H1 (cell line): ENCODE results near the gene NDUFA3. TPM values are rescaled to one million over a fixed set of nuclear protein-coding genes. Genes with fewer than 3 reads are reported as not detected.

Experiments
- CTCF ChIA-PET: fragments of 300-600 bp; sonication (Branson Sonifier 250); formaldehyde crosslinking; loops from one replicate; lab custom pipeline; 2021; ENCODE audit not compliant: partially characterized antibody; lab: Charles Lee
- POLR2A ChIA-PET: fragments of 300-600 bp; sonication (Branson Sonifier 250); formaldehyde crosslinking; loops from one replicate; lab custom pipeline; 2021; ENCODE audit warnings: inconsistent platforms; ENCODE audit not compliant: partially characterized antibody; lab: Charles Lee
- DNase-seq, 2 experiments: peaks; one replicate each; pipeline versions ENCODE4 v3.0.0 to v3.0.0-alpha.2; 2010 to 2022; ENCODE audit warnings: low spot score in 2 of 2, low read depth in 1 of 2, mixed read lengths in 1 of 2
- FAIRE-seq: peaks from 2 replicates; lab custom pipeline; 2011; peaks lifted over from hg19 to GRCh38; lab: Jason Lieb, UNC
- H2AFZ ChIP-seq: 2 replicates; pipeline ENCODE4 v1.8.1; 2012; ENCODE audit warnings: low read length, inconsistent platforms
- H2AK5ac ChIP-seq: 2 replicates; pipeline ENCODE4 v1.6.1; 2013; ENCODE audit warnings: low read depth, low read length
- H2BK120ac ChIP-seq: replicated peaks from 2 replicates; pipeline ENCODE3; 2013; ENCODE audit warnings: low read depth, low read length, inconsistent platforms
- H2BK12ac ChIP-seq: 2 replicates; pipeline ENCODE4 v1.6.1; 2013; ENCODE audit warnings: low read depth, low read length
- H2BK15ac ChIP-seq: 2 replicates; pipeline ENCODE4 v1.6.1; 2013; ENCODE audit warnings: low read length
- H2BK20ac ChIP-seq: 2 replicates; pipeline ENCODE4 v1.6.1; 2013; ENCODE audit warnings: low read length
- H2BK5ac ChIP-seq: 2 replicates; pipeline ENCODE4 v1.6.1; 2013; ENCODE audit warnings: low read depth, low read length
- H3K14ac ChIP-seq: 2 replicates; pipeline ENCODE4 v1.6.1; 2013; ENCODE audit warnings: inconsistent platforms; ENCODE audit not compliant: insufficient read length
- H3K18ac ChIP-seq: 2 replicates; pipeline ENCODE4 v1.6.1; 2013; ENCODE audit warnings: low read length; ENCODE audit errors: extremely low read depth
- H3K23ac ChIP-seq: 2 replicates; pipeline ENCODE4 v1.6.1; 2013; ENCODE audit warnings: inconsistent platforms; ENCODE audit not compliant: insufficient read length
- H3K23me2 ChIP-seq: 2 replicates; pipeline ENCODE4 v1.6.1; 2013; ENCODE audit warnings: low read depth, low read length
- H3K27ac ChIP-seq: 2 replicates; pipeline ENCODE4 v1.6.1; 2011; ENCODE audit warnings: low read depth, low read length, inconsistent platforms
- H3K27me3 ChIP-seq, 4 experiments: replicated peaks in 1 of 4; 1 replicate in 1 of 4; 2 replicates in 3 of 4; pipeline versions ENCODE4 v1.6.1 to v1.8.1; 2011 to 2013; ENCODE audit warnings: low read length in 3 of 4, mild to moderate bottlenecking in 3 of 4, inconsistent platforms in 2 of 4, mixed read lengths in 2 of 4, moderate library complexity in 1 of 4; ENCODE audit not compliant: control insufficient read depth in 3 of 4, insufficient read depth in 3 of 4; ENCODE audit errors: extremely low read depth in 1 of 4
- H3K36me3 ChIP-seq, 4 experiments: 2 replicates each; pipeline versions ENCODE4 v1.6.1 to v1.8.1; 2011 to 2013; ENCODE audit warnings: mild to moderate bottlenecking in 4 of 4, low read length in 3 of 4, moderate library complexity in 2 of 4, control low read depth in 1 of 4, inconsistent platforms in 1 of 4; ENCODE audit not compliant: insufficient read depth in 4 of 4, control insufficient read depth in 2 of 4
- H3K4ac ChIP-seq: replicated peaks from 2 replicates; pipeline ENCODE3; 2013; ENCODE audit warnings: low read length, low read depth, mixed read lengths, inconsistent platforms; ENCODE audit not compliant: insufficient read length
- H3K4me1 ChIP-seq, 4 experiments: replicated peaks in 1 of 4; 1 replicate in 1 of 4; 2 replicates in 3 of 4; pipeline versions ENCODE4 v1.6.1 to v1.8.1; 2011 to 2013; ENCODE audit warnings: low read length in 3 of 4, inconsistent platforms in 2 of 4, mixed read lengths in 1 of 4; ENCODE audit not compliant: insufficient read depth in 4 of 4, control insufficient read depth in 3 of 4
- H3K4me2 ChIP-seq, 2 experiments: 2 replicates each; pipeline versions ENCODE4 v1.6.1 to v1.8.1; 2011 to 2013; ENCODE audit warnings: low read depth in 2 of 2, low read length in 2 of 2, control low read depth in 1 of 2, inconsistent platforms in 1 of 2, mild to moderate bottlenecking in 1 of 2; ENCODE audit not compliant: insufficient read depth in 1 of 2
- H3K4me3 ChIP-seq, 4 experiments: fragments of 200-600, 300-600 bp in 1 of 4; sonication (generic), shearing (Covaris generic), sonication (Bioruptor Twin) in 1 of 4; 2 replicates each; pipeline versions ENCODE4 v1.5.1 to v1.8.1; 2011 to 2016; ENCODE audit warnings: low read length in 4 of 4, low read depth in 3 of 4, control low read depth in 2 of 4, inconsistent platforms in 2 of 4, mild to moderate bottlenecking in 2 of 4, mixed read lengths in 1 of 4, moderate library complexity in 1 of 4; ENCODE audit not compliant: insufficient read depth in 2 of 4; ENCODE audit errors: extremely low read depth in 1 of 4
- H3K56ac ChIP-seq: replicated peaks from 2 replicates; pipeline ENCODE3; 2013; ENCODE audit warnings: low read depth, mild to moderate bottlenecking, mixed read lengths, low read length, inconsistent platforms; ENCODE audit not compliant: insufficient read length
- H3K79me1 ChIP-seq: 2 replicates; pipeline ENCODE4 v1.6.1; 2013; ENCODE audit warnings: low read depth, low read length, control low read depth
- H3K79me2 ChIP-seq, 2 experiments: 2 replicates each; pipeline versions ENCODE4 v1.6.1 to v1.8.1; 2012 to 2013; ENCODE audit warnings: low read length in 2 of 2, mild to moderate bottlenecking in 2 of 2, inconsistent platforms in 1 of 2; ENCODE audit not compliant: insufficient read depth in 2 of 2, control insufficient read depth in 1 of 2
- H3K9ac ChIP-seq, 4 experiments: replicated peaks in 1 of 4; 1 replicate in 1 of 4; 2 replicates in 3 of 4; pipeline versions ENCODE4 v1.6.1 to v1.8.1; 2011 to 2013; ENCODE audit warnings: low read depth in 3 of 4, low read length in 3 of 4, control low read depth in 2 of 4, mild to moderate bottlenecking in 2 of 4, moderate library complexity in 2 of 4, inconsistent platforms in 1 of 4; ENCODE audit errors: extremely low read depth in 1 of 4
- H3K9me3 ChIP-seq, 2 experiments: 2 replicates each; pipeline versions ENCODE4 v1.6.1 to v1.8.1; 2012 to 2013; ENCODE audit warnings: mild to moderate bottlenecking in 2 of 2, moderate library complexity in 2 of 2, control low read depth in 1 of 2, inconsistent platforms in 1 of 2, low read depth in 1 of 2, low read length in 1 of 2, mixed read lengths in 1 of 2; ENCODE audit not compliant: insufficient read depth in 2 of 2
- H4K20me1 ChIP-seq, 2 experiments: replicated peaks in 1 of 2; 2 replicates each; pipeline versions ENCODE3 to v1.8.1; 2011 to 2013; ENCODE audit warnings: inconsistent platforms in 2 of 2, low read length in 2 of 2, mild to moderate bottlenecking in 1 of 2; ENCODE audit not compliant: insufficient read depth in 2 of 2, control insufficient read depth in 1 of 2
- H4K5ac ChIP-seq: 2 replicates; pipeline ENCODE4 v1.6.1; 2013; ENCODE audit warnings: low read length, low read depth, mixed read lengths, inconsistent platforms; ENCODE audit not compliant: insufficient read length
- H4K8ac ChIP-seq: 2 replicates; pipeline ENCODE4 v1.8.0; 2013; ENCODE audit warnings: mild to moderate bottlenecking, moderate library complexity, low read length, inconsistent platforms; ENCODE audit not compliant: insufficient read depth; ENCODE audit errors: extremely low read depth
- H4K91ac ChIP-seq: replicated peaks from 2 replicates; pipeline ENCODE3; 2013; ENCODE audit warnings: low read length, mixed read lengths, inconsistent platforms; ENCODE audit not compliant: insufficient read length
- RAD21 ChIP-seq, 2 experiments: IDR thresholded peaks in 1 of 2; conservative IDR thresholded peaks in 1 of 2; 2 replicates each; pipeline ENCODE4 v1.6.1; 2011; ENCODE audit warnings: low read depth in 2 of 2, low read length in 2 of 2, improper control_type of control experiment in 1 of 2, inconsistent platforms in 1 of 2, mild to moderate bottlenecking in 1 of 2, moderate library complexity in 1 of 2
- WGBS, 2 experiments: shearing (Covaris generic) in 1 of 2; methylation state at CpG; one replicate each; pipeline versions ENCODE4 v1.1.6 to v1.1.7; 2013 to 2015; ENCODE audit warnings: low lambda C conversion rate in 2 of 2, mixed read lengths in 2 of 2, inconsistent platforms in 1 of 2, low coverage in 1 of 2, missing lambda C conversion rate in 1 of 2; ENCODE audit not compliant: insufficient replicate concordance in 2 of 2, insufficient coverage in 1 of 2, insufficient read length in 1 of 2; ENCODE audit errors: extremely low coverage in 1 of 2, missing lambda C conversion rate in 1 of 2; 5-methylcytosine and 5-hydroxymethylcytosine counted together
- polyA plus RNA-seq, 7 experiments: library from polyadenylated mRNA; depleted of rRNA in 3 of 7; stranded (reverse) in 5 of 7; unstranded in 2 of 7; fragments of >200 nt in 5 of 7; fragments of 200-250 nt in 2 of 7; gene quantifications; 1 replicate in 5 of 7; 2 replicates in 1 of 7; 4 replicates in 1 of 7; pipeline versions ENCODE4 v1.2.1 to v1.2.3, GENCODE V29; 2011 to 2013; ENCODE audit warnings: missing spikeins in 2 of 7, mixed read lengths in 2 of 7
- total RNA-seq: library from RNA; stranded (reverse); fragmentation: NEBNext Ultra II Directional; extraction: Animal tissue kit (Norgen Biotek cat#: 25700); gene quantifications from 2 replicates; pipeline ENCODE4 v1.2.1, GENCODE V29; 2021

The NDUFA3 gene
- total and polyA plus RNA-seq, 2 of the 8 experiments (the other 6 are each of a cell fraction or from before 2014, with no cell fraction given): 175 to 208 TPM

DNA sequence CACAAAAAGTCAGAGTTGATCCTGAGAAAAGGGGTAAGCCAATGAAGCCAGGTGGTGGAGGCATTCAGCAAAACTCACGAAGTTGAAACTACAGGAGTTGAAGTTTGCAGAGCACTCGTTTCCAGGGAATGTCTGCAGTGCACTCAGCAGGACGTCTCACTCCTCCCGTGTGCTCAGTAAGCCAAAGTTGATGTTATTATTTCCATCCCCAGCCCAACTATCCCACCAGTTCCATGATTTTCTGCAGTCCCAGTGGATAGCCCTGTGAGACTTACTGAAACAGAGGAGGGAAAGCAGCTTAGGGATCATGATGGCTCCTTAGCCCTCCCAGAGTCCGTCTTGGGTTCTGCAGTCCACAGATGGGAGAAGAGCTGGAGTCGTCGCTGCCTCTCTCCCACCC, 21.6 kb upstream of the NDUFA3 start, which contains the start of gene TARM1:
TARM1 (minus strand) TSS at position 334 of the 400 bp plus-strand sequence; CDS start at position 309, 25 bp downstream.
- no peak within 1 kb of the TSS for H2AFZ ChIP-seq
- H3K9ac ChIP-seq: no peak within 1 kb of the TSS
- no peaks in the 10 kb centered on the region for H3K27me3 ChIP-seq
- H2BK12ac ChIP-seq: no peak within 1 kb of the TSS
- no peak within 1 kb of the TSS for H2BK15ac ChIP-seq
- peak within 1 kb of the TSS; percentile 27 for H3K4ac ChIP-seq
- ChIA-PET CTCF (interaction anchor here (0.7 kb wide), 1 partner anchor 182 kb away, joined by 5 read pairs; no protein-coding TSS in a partner anchor), POLR2A (no interaction called here)
- H3K36me3 ChIP-seq: no peaks in the 10 kb centered on the region
- WGBS, 2 experiments: 87% methylated on average over 7 of the region's 7 CpGs; no CpG with 5 or more reads in 1 of the 2 experiments
- no peak within 1 kb of the TSS for H3K4me3 ChIP-seq
- H3K4me1 ChIP-seq: no peaks in the 10 kb centered on the region
- H4K5ac ChIP-seq: no peak within 1 kb of the TSS
- H3K23ac ChIP-seq: no peak within 1 kb of the TSS
- H2BK5ac ChIP-seq: no peak within 1 kb of the TSS
- DNase-seq (no peak), FAIRE-seq (no peak)
- H3K9me3 ChIP-seq: peaks cover 12 to 13% of the 10 kb centered on the region in 2 experiments; a peak in 3 of 4 replicates
- no peak within 1 kb of the TSS for H3K27ac ChIP-seq
- H3K23me2 ChIP-seq: no peaks in the 10 kb centered on the region
- no peaks in the 10 kb centered on the region for H4K20me1 ChIP-seq
- no peaks in the 10 kb centered on the region for H3K79me1 ChIP-seq
- H3K79me2 ChIP-seq: no peaks in the 10 kb centered on the region
- H2BK20ac ChIP-seq: no peak within 1 kb of the TSS
- no peak within 1 kb of the TSS for H4K8ac ChIP-seq
- no peak within 1 kb of the TSS for H3K14ac ChIP-seq
- no peak within 1 kb of the TSS for H2AK5ac ChIP-seq
- no peak within 1 kb of the TSS for H3K18ac ChIP-seq
- H2BK120ac ChIP-seq: no peak within 1 kb of the TSS
- H3K4me2 ChIP-seq: no peak within 1 kb of the TSS
- H4K91ac ChIP-seq: no peak within 1 kb of the TSS
- H3K56ac ChIP-seq: no peak within 1 kb of the TSS
- TF ChIP-seq RAD21 (IDR thresholded peaks at IDR 0.05 in 1 of 2, conservative IDR thresholded peaks at IDR 0.05 in 1 of 2; ENCODE audit: low read depth in 2 of 2, low read length in 2 of 2): no peak
